GM21447 (cell line): ENCODE measurements around the gene NDFIP2.

Experiments used
- ATAC-seq: cut with Tn5 transposase; IDR thresholded peaks from one replicate; pipeline ENCODE4 v1.9.1; 2021; ENCODE audit not compliant: unreplicated experiment

Gene NDFIP2

DNA sequence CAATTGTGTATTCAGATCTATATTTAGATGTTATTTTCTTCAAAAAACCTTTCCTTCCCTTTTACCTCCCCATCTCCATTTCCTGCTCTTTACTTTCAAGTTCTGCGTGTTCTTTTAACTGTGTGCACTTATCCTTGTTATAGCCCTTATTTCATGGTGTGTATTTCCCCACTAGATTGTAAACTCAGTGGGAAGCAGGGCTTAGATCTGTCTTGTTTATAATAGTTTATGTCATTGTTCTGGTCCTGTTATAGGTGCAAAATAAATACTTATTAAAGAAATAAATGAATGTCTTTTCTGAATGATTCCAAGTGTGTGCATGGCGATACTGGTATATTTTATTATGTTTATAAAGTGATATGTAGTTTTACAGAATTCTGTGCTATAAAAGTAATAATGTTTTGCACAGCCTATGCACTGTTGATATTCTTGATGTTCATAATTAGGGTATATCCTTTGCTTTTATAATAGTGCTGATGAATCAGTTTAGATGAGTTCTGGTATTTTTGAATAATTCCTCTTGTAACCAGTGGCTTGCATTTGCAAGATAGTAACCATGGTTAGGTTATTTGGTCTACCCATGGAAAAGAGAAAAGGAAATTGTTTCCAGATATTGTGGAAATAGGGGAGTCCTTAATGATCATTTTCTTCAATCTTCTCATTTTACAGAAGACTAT is 12.1 kb downstream of the NDFIP2 start:
- ATAC-seq = no peak

DNA sequence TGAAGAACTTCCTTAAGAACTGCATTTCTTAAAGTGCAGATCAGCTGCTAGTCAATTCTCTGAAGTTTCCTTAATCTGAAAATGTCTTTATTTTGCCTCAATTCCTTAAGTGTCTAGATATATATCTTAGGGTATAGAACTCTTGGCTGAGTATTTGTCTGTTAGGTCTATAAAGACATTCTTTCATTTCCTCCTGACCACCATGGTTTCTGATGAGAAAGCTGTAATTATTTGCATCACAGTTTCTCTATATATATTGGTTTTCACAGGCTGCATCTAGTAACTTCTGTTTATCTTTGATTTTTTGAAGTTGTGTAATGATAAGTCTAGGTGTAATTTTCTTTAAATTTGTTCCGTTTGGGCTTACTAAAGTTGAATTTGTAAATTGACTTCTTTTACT is 15.2 kb downstream of the NDFIP2 start:
- ATAC-seq = peak; percentile 85

DNA sequence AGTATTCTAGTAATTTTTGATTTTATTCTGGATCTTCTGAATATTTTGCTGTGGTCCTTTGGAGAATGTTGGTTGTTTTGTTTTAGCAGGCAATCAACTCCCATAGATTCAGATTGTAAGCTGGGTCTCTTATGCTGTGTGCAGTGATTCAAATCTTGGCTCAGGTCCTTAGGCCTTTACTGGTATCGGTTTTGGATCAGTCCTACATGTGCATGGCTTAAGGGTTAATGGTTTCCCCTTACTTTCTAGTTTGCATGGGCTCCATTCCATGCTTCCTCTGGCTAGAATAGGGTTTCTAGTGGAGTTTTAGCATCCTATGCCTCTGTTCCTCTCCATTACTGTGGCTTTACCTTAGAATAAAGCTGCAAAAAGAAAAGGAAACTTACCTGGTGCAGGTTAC is 16.1 kb downstream of the NDFIP2 start:
- ATAC-seq = no peak

DNA sequence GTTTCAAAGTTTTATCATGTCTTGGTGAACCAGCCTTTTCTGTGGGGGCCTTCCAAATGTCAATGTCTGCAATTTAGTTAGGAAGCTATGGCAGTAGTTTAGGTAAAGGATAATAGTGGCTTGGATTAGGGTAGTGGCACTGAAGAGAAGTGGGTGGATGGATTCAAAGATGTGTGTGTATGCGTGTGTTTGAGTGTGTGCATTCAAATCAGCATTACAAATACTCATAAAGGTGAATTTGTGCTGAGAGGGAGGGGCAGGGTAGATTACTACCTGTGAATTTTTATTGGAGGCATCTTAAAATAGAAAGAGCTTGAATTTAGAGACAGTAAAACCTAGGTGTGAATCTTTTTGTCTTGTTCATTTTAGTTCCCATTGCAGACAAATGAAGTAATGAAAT is 16.9 kb downstream of the NDFIP2 start:
- no peak for ATAC-seq

DNA sequence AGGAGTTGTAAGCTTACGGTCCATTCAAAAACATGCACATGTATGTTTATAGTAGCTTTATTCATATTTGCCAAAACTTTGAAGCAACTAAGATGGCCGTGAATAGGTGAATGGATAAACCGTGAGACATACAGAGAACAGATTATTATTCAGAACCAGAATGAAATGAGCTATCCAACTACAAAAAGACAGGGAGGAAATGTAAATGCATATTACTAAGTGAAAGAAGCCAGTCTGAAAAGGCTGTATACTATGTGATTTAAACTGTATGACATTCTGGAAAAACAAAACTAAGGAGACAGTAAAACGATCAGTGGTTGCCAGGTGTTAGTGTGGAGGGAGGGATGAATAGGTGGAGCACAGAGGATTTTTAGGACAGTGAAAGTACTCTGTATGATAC is 19.9 kb downstream of the NDFIP2 start:
- ATAC-seq = no peak

DNA sequence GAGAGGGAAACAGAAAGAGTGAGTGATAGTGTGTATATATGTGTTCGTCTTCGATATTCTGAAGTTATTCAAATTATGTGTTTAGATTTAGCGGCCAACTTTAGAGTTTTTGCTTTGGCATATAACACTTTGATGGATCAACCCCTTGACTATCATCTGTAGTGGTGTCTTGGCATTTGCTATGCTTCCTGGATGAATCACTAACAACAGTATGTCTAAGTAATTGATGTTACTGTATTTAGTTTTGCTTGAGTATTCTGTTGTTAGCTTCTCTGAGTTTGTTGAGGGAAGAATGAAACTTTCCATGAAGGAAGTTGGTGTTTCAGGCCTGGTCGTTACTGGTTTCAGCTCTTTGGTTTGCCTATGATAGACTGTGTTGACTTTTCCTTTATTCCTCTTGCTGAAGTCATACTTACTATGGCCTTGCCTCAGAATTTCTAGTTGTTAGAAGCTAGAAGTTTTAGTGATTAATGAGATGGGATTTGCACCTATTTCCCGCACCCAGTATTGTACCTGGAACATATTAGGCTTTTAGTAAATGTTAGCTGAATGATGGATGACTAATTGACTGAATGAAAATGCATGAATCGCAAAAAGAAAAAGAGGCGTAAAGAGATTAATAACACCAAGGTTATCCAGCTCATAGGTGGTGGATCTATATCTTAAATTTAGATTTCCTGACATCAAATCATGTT is 20.7 kb downstream of the NDFIP2 start:
- ATAC-seq = no peak

DNA sequence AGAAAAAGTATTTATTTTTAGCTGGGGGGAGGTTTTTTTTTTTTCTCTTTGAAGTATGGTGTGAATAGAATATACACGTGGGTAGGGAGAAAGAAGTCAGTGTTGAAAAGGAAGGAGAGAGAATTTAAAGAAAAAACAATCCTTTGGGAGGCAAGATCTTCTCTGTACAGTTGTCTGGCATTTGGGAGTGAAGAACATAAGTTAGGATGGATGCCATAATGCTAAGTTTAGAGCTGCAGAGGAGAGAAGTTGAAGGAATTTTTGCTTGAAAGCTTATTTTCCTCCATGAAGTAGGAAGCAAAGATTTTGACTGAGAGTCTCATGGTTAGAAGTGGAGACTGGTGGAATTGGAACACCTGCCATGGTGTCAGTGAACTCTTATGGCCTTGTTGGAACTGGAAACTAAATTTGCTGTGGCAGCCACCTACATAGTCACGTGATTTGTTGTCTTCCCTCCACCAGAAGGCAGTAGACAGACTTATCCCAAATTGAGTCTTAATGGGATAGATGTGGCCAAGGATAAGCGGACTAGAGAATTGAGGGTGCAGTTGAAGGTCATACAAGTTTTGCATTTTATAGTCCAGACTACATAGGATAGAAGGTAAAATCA is 22.0 kb downstream of the NDFIP2 start:
- ATAC-seq = no peak

DNA sequence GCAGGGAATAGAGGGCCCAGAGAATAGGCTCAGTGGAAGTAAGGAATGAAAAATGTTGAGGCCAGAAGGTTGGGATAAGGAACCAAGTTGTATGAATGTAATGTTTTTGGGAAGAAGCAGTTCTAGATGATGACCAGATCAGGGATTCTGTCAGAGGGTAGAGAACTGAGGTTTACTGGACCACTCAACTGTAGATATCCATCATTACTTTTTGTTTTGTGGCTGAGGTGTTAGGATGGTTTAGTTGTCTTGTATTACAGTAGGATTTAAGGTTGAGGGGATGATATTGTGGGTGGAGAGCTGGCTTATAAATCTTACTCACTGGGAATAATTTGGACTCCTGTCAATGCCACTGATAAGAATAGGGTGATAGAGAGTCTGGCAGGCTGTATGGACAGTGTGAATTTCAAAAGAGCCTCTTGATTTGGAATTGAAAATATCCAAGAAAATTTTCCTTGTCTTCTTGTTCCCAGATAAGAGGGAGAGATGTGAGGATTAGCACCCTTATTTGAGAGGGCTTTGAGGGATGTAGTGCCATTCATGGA is 22.6 kb downstream of the NDFIP2 start:
- no peak for ATAC-seq

DNA sequence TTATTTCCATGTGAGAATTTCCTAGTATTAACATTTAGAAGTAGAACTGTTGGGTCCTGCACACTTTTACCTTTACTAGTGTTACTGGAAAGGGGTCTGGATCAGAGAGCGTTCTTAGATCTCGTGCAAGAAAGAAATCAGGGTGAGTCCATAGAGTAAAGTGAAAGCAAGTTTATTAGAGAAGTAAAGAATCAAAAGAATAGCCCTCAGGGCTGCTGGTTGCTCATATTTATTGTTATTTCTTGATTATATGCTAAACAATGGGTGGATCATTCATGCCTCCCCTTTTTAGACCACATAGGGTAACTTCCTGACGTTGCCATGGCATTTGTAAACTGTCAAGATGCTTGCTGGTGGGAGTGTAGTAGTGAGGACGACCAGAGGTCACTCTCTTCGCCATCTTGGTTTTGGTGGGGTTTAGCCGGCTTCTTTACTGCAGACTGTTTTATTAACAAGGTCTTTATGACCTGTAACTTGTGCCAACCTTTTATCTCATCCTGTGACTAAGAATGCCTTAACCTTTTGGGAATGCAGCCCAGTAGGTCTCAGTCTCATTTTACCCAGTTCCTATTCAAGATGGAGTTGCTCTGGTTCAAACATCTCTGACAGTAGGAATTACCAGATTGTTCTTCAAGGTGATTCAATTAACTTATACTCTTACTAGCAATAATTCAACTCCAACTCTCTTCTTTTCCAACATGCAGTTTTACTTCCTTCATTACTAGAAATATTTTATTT is 27.4 kb downstream of the NDFIP2 start:
- ATAC-seq = no peak

DNA sequence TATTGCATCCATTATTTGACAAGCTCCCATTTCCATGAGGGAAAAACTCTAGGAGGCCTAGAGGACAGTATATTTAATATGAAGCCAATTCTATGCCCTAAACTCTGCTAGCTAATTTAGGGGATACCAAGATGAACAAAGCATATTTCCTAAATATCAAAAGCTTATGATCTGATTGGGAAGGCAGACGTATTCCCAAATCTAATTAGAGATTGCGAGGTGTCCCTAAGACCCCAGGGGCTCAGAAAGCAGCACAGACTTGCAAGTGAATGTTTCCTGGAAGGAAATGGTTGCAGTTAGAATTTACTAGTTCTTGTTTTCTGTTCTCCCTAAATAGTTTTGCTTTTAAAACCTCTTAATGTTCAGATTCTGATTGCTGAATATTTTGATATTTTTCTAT is 30.7 kb downstream of the NDFIP2 start:
- no peak for ATAC-seq

DNA sequence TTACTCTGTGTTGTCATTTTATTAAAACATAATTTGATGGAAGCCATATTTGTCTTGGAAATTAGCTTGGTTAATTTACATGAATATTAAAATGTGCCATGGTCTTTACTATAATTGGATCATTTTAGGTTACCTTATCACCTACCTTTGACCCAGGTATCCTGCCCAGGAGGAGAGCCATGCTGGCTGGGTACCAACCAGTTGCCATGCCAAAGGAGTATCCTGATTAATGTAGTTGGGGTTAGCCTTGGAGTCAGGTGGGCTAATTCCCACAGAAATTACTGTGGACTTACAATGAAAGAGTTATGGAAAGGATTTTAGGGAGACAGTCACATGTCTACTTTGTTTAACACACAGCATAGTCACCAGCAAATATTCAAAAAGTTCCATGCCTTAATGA is 32.0 kb downstream of the NDFIP2 start:
- ATAC-seq = no peak

DNA sequence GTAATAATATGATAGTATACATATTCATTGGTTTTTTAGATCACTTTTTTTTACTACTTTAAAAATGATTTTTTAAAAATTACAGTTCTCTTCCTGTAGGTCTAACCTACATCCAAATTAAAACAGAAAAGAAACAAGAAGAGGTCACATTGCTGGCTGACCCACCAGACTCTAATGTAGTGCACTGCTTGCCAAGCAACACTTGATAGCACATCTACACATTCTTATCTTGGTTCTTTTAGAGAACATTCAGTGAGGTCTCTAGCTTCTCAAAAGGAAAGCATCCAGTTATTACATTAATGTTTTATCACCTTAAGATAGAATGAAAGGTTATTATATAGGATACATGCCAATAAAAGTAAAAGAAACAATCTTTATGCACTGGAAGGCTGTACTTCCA is 35.6 kb downstream of the NDFIP2 start:
- no peak for ATAC-seq

DNA sequence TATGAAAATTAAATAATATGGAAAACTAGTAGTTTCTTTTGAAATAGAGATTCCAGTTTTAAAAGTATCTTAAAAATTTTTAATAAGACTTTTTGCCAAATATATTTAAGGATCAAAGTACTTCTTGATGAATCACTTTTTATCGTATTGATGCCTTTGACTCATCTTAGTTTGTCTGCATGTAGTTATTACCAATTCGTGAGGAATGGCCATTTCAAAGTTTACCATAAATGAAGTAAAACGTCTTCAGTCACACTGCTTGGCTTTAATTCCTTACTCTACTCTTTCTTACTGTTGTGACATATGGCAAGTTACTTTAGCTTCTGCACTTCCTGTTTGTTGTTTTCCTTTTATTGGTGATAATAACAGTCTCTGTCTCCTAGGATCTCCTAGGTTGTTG is 38.3 kb downstream of the NDFIP2 start:
- ATAC-seq = no peak

DNA sequence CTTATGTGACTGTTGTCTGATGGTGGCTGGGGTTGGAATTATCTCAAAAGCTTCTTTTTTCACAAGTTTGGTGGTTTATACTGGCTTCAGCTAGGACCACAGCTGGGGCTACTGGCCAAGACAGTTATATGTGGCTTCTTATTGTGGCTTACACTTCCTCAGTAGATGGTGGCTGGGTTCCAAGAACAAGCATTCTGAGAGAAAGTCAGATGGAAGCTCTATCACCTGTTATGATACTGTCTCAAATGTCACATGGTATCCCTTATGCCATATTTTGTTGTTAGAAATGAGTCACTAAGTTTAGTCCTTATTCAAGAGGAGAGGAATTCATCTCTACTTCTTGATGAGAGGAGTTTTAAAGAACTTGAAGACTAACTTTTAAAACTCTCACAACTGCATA is 41.6 kb downstream of the NDFIP2 start:
- ATAC-seq = peak; percentile 92

DNA sequence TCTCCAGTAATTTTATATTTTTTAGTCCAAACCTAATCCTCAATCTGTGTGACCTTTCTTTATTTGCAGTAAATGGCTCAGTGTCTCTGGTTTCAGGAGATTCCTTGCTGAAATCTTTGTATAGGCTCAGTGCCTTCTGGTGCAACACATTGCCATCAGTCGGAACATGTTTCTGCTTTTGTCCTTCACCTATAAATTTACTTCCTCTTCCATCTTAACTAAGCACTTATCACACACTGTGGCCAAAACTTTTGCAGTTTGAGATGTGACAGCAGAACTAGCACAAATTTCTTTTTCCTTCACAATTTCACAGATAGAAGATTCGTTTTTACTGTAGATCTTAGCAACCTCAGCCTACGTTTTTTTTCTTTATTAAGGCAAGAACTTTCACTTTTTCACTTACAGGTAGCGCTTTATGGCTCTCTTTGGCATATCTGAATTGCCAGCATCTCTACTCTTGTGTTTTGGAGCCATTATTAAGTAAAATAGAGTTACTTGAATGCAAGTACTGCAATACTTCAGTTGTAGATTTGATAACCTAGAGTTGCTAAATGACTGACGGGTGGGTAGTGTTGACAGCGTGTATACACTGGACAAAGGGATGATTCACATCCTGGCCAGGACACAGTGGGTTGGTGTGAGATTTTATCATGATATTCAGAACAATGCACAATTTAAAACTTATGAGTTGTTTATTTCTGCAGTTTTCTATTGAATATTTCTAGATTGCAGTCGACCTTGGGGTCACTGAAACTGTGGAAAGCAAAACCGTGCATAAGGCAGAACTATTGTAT is 44.3 kb downstream of the NDFIP2 start:
- ATAC-seq = no peak

DNA sequence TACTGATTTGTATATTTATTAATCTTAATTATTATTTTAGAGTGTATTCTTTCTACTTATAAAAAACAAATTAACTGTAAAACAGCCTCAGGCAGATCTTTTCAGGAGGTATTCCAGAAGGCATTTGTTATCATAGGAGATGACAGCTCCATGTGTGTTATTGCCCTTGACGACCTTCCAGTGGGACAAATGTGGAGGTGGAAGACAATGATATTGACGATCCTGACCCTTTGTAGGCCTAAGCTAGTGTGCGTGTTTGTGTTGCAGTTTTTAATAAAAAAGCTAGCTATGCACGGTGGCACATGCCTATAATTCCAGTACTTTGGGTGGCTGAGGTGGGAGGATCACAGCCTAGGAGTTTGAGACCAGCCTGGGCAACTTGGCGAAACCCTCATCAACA is 46.7 kb downstream of the NDFIP2 start:
- ATAC-seq = no peak

DNA sequence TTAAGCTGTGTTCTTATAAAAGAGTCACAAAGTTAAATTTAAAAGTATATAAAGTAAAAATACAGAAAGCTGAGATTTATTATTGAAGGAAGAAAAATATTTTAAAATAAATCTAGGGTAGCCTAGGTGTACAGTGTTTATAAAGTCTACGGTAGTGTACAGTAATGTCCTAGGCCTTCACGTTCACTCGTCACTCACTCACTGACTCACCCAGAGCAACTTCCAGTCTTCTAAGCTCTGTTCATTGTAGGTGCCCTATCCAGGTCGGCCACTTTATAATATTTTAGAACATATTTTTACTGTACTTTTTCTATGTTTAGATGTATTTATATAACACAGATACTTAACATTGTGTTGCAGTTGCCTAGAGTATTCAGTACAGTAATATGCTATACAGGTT is 47.4 kb downstream of the NDFIP2 start:
- no peak for ATAC-seq

DNA sequence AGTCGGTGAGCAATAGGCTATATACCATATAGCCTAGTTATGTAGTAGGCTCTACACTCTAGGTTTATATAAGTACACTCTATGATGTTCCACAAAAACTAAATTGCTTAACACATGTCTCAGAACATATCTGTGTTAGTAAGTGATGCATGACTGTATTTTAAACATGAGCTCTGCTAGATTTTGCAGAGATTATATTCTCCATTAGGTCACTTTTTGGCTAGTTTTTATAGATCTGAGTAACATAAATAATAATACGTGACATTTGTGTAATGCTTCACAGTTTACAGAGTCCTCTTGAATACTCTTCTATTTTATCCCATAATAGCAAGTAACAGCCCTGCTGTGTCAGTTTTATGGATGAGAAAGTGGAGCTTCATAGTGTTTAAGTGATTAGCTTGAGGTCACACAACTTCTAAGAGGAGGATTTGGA is 47.8 kb downstream of the NDFIP2 start:
- no peak for ATAC-seq

DNA sequence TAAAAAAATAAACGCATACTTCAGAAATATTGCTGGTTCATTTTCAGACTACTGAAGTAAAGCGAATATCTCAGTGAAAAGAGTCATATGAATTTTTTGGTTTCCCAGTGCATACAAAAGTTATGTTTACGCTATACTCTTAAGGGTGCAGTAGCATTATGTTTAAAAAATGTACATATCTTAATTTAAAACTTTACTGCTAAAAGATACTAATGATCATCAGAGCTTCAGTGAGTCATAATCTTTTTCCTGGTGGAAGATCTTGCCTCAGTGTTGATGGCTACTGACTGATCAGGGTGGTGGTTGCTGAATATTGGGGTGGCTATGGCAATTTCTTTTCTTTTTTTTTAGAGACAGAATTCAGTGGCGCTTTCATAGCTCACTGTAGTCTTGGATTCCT is 48.9 kb downstream of the NDFIP2 start:
- ATAC-seq = no peak

DNA sequence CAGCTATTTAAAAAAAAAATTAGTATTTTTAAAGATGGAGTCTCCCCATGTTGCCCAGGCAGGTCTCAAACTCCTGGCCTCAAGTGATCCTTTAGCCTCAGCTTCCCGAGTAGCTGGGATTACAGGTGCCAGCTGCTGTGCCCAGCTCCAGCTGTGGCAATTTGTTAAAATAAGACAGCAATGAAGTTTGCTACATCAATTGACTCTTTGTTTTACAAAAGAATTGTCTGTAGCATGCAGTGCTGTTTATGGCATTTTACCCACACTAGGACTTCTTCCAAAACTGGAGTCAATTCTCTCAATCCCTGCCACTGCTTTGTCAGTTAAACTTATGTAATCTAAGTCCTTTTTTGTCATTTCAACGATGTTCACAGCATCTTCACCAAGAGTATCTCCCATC is 49.3 kb downstream of the NDFIP2 start:
- ATAC-seq = no peak
